ENCODE measurements around the gene MTG1.

Gene MTG1, protein sequence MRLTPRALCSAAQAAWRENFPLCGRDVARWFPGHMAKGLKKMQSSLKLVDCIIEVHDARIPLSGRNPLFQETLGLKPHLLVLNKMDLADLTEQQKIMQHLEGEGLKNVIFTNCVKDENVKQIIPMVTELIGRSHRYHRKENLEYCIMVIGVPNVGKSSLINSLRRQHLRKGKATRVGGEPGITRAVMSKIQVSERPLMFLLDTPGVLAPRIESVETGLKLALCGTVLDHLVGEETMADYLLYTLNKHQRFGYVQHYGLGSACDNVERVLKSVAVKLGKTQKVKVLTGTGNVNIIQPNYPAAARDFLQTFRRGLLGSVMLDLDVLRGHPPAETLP

GRCh38 chr10:133394064-133394663 is at the start of gene MTG1:
Gene MTG1 (plus strand): TSS chr10:133394157. CDS start chr10:133394221, 64 bp downstream.
- peak; percentile 92 for DNase-seq (ENCODE audit: low spot score)

- DNase-seq (ENCODE audit: low spot score) = no peak
Measured at GRCh38 chr10:133344236-133344635, 49.7 kb upstream of the MTG1 start.

- no peak for DNase-seq (ENCODE audit: low spot score)
Measured at GRCh38 chr10:133346413-133346812, 47.5 kb upstream of the MTG1 start.

- no peak for DNase-seq (ENCODE audit: low spot score)
Measured at GRCh38 chr10:133347710-133348517, 46.0 kb upstream of the MTG1 start.

DNA sequence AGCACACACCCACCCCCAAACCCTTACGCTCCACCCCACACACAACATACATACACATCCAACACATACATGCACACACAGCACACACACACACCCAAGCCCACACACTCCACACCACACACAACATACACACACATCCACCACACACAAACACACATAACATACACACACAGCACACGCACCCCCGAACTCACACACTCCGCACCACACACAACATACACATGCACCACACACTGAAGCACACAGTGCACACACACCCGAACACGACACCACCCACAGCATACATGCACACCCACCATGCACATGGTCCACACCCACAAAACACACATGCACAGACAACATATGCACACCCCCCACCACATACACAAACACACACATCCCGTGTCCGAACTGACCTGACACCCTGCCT is 44.8 kb upstream of the MTG1 start:
- no peak for DNase-seq (ENCODE audit: low spot score)

GRCh38 chr10:133349577-133350011 is 44.4 kb upstream of the MTG1 start:
- no peak for DNase-seq (ENCODE audit: low spot score)

GRCh38 chr10:133350283-133350949 is 43.5 kb upstream of the MTG1 start:
- no peak for DNase-seq (ENCODE audit: low spot score)

GRCh38 chr10:133350950-133351329 is 43.0 kb upstream of the MTG1 start:
- DNase-seq (ENCODE audit: low spot score) = no peak

DNA sequence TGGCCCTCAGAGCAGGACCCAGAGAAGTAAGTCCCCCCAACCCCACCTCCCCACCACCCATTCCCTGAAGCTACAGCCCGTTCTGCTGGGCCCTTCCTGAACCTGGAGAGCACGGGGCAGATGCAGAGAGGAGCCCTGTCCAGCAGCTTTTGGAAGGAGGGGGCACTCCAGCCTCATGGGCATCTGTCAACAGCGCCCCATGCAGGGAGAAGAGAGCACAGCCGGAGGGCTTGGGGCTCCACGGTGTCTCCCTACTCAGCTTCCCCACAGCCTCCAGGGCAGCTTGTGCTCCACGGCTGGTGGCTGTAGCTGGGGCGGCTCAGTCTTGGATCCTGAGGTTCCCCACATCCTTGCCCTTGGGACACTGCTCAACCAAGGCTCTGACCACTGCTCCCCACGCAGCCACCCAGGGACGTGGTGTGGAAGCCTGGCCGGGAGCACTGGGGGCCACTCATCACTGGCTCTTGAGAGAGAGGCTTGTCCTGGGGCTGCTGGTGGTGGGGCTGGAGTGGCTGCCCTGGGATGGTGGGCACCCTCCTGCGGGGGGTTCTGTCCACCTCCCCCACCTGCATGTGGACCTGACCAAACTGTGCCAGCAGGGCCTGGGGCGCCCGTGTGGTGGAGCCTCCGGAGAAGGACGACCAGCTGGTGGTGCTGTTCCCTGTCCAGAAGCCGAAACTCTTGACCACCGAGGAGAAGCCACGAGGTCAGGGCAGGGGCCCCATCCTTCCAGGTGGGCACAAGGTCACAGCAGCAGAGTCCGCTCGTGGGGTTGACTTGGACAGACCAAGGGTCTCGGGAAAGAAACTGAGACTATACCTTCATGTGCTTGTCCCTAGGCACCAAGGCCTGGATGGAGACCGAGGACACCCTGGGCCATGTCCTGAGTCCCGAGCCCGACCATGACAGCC is 42.3 kb upstream of the MTG1 start:
- no peak for DNase-seq (ENCODE audit: low spot score)

GRCh38 chr10:133353202-133353959 is 40.6 kb upstream of the MTG1 start:
- no peak for DNase-seq (ENCODE audit: low spot score)

DNA sequence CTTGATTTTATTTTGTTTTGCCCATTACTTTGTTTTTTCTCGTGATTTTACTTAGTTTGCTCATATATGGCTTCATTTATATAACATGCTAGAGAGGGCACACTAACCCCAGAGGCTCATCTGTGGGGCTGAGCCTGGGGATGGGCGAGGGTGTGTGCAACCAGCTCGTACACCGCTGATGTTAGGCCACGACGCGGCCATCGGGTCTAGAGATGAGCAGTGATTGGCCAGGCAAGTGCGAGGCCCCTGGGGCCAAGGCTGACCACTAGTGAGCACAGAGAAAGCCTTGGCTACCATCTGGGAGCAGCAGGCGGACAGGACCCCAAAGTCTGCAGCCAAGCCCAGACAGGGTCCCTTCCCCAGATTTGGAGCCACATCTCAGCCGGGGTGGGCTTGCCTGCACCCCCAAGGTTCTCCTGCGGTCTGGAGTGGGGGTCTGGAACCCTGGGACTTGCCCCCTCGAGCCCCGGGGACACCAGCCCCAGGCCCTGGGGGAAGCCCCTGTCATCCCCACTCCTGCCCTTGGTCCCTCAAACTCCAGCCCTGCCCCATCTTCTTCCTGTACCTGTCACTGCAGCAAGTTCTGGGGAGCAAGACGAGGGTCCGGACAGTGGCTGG is 39.9 kb upstream of the MTG1 start:
- DNase-seq (ENCODE audit: low spot score) = no peak

DNA sequence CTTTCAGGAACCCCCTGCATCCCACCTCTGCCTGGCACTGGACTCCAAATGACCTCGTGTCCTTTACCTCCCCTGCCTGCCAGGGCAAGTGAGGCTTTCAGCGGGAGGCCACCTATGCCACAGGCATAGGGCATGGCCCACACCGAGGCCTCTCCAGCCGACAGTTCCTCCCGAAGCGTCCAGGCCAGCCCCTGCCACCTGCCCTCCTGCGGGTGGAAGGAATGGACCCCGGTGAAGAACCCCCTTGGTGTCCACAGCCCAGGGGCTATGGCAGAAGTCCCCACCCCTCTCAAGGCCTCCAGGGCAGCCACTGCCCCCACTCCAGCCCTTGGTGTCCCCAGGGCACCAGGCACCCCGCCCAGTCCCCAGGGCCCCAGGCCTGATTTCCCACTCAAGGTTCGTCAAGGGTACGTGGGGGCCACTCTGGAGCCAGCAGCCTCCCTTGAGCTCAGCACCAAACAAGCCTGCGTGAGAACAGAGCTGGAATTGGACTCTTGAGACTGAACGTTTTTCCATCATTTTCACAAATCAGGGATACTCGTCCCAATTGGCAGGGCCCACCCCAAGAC is 39.2 kb upstream of the MTG1 start:
- DNase-seq (ENCODE audit: low spot score) = no peak

- DNase-seq (ENCODE audit: low spot score) = no peak
Measured at GRCh38 chr10:133355266-133355665, 38.7 kb upstream of the MTG1 start.

- no peak for DNase-seq (ENCODE audit: low spot score)
Measured at GRCh38 chr10:133355991-133356390, 38.0 kb upstream of the MTG1 start.

DNA sequence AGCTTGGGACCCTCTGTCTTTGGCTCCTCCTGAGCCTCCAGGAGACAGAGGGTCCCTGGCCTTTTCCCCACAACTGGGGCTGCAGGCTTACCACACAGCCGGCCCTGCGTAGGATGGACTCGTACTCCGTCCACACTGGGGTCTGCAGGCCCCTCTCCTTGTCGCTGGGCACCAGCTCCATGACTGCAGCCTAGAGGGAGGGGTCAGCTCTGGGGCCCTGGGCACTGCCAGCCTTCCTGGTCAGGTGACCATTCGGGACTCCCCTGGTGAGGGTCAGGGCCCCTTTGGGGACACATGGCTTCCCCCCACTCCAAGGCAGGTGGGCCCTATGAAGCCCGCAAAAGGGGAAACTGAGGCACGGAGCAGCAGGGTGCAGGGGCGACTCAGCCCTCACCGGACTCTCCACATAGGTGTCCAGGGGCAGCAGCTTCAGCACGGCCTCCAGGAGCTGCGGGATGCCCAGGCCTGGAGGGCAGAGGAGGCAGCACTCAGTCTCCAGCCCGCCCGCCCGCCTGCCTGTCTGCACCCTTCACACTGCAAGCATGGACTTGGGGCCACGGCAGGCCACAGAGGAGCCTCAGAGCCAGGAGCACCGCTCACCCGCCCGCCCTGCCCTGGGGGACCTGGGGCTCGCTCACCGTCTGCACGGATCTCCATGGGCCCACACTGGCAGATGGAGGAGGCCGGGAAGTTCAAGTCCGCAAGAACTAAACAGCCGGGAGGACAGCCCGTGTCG is 37.2 kb upstream of the MTG1 start:
- no peak for DNase-seq (ENCODE audit: low spot score)

DNA sequence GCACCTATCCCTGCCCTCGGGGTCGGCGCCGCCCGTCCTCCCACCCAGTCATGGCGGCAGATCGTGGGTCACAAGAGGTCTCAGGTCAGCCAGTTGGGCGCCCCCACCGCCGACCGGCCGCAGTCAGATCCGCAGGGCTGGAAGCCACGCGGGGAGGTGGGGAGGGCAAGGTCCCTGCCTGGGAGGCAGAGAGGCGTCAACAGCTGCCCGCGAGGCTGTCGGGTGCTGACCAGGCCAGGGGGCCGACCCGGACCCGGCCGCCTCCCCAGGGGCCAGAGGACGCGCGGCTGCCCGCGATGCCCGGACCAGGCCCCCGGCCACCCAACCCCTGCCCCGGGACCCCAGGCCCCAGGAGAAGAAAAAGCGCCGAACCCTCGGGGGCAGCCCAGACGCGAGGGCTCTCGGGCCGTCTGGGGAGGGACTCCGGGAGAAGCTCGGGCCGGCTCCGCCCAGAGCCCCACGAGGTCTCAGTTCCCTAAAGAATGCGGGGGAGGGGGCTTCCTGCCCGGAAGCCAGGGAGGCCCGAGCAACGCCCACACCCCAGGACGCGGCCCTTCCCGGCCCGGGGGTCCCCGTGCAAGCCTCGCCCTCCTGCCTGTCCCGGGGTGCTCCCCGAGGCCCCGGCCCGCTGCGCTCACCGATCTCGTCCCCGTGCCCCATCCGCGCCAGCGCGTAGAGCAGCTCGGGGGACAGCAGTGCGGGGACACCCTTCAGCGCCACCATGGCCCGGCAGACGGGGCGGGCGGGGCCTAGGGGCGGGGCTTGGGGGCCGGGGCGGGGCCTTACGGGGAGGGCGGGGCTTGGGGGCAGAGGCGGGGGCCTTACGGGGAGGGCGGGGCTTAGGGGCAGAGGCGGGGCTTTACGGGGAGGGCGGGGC is 36.4 kb upstream of the MTG1 start, which contains the start of gene FUOM:
Gene FUOM, minus strand, starts transcription at position 735 of the 877 bp plus-strand sequence. Its CDS starts 12 bp downstream, at position 723.
- peak; percentile 66 for DNase-seq (ENCODE audit: low spot score)

DNA sequence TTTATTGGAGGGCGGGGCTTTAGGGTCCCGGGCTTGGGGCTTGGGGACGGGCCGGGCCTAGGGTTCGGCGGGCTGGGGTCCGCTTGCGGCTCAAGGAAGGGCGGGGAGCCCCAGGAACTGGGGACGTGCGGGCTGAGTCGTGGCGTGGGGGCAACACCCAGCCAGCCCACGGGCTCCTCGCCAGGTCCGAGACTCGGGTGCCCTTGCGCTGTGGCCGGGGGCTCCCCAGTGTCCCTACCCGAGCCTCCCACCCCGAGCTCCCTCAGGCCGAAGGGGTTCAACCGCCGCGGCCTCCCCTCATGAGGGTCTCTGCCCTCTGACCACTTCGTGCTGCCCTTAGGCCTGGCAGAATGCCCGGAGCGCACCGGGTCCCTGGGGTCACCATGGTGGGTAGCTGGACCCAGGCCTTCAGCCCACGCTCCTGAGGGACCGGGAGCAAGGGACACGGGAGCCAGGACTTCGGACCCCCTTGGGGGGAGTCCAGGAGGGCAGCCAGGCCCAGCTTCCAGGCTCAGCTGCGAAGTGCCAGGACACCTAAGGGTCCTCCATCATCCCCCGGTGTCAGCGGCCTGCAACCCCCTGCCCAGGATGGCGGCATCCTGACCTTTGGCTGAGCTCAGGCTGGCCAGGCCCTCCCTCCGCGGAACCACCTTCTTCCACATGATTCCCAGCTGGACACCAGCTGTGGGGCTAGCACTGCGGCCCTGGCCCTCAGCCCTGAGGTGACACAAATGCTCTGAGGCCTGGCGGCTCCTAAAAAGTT is 35.6 kb upstream of the MTG1 start:
- no peak for DNase-seq (ENCODE audit: low spot score)
